Muscle of leg (tissue), 11 donors: ENCODE data around the gene CIP2A. TPM values are rescaled to one million over a fixed set of nuclear protein-coding genes. Genes with fewer than 3 reads are reported as not detected.
A peak's percentile ranks its signal among the peaks of the same experiment; 100 is the strongest.

Source experiments
- DNase-seq: peaks from one replicate; pipeline ENCODE4 v3.0.0; 2013
- H3K27ac ChIP-seq: one replicate; pipeline ENCODE4 v1.5.1; 2013; ENCODE audit warnings: mild to moderate bottlenecking, low read length, control low read depth
- H3K27me3 ChIP-seq: one replicate; pipeline ENCODE4 v1.6.1; 2013; ENCODE audit warnings: low read length; ENCODE audit not compliant: control insufficient read depth, insufficient read depth
- H3K36me3 ChIP-seq: one replicate; pipeline ENCODE4 v1.6.1; 2013; ENCODE audit warnings: low read length; ENCODE audit not compliant: control insufficient read depth, insufficient read depth
- H3K4me1 ChIP-seq: one replicate; pipeline ENCODE4 v1.6.1; 2013; ENCODE audit warnings: low read length; ENCODE audit not compliant: control insufficient read depth, insufficient read depth
- H3K4me3 ChIP-seq: one replicate; pipeline ENCODE4 v1.5.1; 2013; ENCODE audit warnings: low read length, control low read depth
- H3K9me3 ChIP-seq: replicated peaks from 2 replicates; pipeline ENCODE4 v1.6.1; 2013; ENCODE audit warnings: low read depth, low read length; ENCODE audit not compliant: control insufficient read depth
- WGBS: methylation state at CpG from one replicate; pipeline ENCODE4 v1.1.5; 2013; ENCODE audit warnings: missing lambda C conversion rate; ENCODE audit not compliant: insufficient coverage; 5-methylcytosine and 5-hydroxymethylcytosine counted together
- polyA plus RNA-seq, 8 donors: library from polyadenylated mRNA; unstranded; fragments of 120-200 nt; gene quantifications; one replicate each; pipeline versions ENCODE4 v1.2.1 to v1.2.3, GENCODE V29; 2013; ENCODE audit warnings: inconsistent platforms in 1 of 8, low replicate concordance in 1 of 8; ENCODE audit not compliant: insufficient read length in 8 of 8, insufficient read depth in 1 of 8
- total RNA-seq: library from RNA; stranded (reverse); fragments of 120-200 nt; gene quantifications from one replicate; pipeline ENCODE4 v1.2.4, GENCODE V29; 2013

CIP2A gene
- total and polyA plus RNA-seq, 9 donors: 6.2 to 12.7 (median 10.0) TPM

DNA sequence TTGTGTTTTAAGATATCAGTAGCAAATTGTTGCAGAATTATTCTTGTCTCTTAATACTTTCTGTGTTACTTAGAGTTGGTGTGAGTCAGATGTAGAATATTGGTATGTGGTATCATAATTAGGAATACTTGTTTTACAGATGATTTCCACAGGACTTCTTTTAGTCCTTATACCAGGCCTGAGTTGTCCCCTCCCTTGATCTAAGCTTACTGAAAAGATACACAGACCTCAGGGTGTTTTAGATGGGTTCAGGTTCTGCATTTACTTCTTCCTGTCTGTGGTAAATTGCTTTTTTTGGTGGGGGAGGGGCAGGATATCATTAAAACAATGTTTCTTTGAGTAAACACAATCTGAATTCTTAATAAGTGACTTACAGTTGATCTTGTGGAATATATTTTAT lies 14.5 kb upstream of the CIP2A start:
- no peak for DNase-seq
- Histone ChIP-seq H3K27me3 (no peaks in the 10 kb centered on the region), H3K9me3 (no peaks in the 10 kb centered on the region), H3K36me3 (no peaks in the 10 kb centered on the region), H3K4me3 (no peak overlapping the region), H3K27ac (no peak overlapping the region), H3K4me1 (no peaks in the 10 kb centered on the region)

DNA sequence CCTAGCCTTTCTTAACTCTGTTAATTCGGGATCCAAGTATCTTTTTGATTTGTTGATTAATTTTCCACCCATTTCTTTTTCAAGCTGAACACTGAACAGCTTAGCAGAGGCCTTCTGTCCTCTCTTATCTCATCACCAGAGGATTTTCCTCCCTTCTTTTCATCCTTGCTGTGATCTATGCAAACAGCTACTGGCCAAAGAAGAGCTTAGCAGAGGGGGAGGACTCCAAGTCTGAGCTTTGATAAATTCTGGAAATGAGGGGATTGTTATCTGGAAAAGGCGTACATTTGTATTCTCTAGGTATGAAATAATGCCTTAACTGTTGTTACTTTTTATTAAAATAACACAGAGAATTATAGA lies 13.7 kb upstream of the CIP2A start:
- 100% methylated on average over 1 of the region's 2 CpGs for WGBS
- Histone ChIP-seq H3K36me3 (no peaks in the 10 kb centered on the region), H3K27me3 (no peaks in the 10 kb centered on the region), H3K4me1 (no peaks in the 10 kb centered on the region), H3K9me3 (no peaks in the 10 kb centered on the region), H3K27ac (no peak overlapping the region), H3K4me3 (no peak overlapping the region)
- DNase-seq: no peak

DNA sequence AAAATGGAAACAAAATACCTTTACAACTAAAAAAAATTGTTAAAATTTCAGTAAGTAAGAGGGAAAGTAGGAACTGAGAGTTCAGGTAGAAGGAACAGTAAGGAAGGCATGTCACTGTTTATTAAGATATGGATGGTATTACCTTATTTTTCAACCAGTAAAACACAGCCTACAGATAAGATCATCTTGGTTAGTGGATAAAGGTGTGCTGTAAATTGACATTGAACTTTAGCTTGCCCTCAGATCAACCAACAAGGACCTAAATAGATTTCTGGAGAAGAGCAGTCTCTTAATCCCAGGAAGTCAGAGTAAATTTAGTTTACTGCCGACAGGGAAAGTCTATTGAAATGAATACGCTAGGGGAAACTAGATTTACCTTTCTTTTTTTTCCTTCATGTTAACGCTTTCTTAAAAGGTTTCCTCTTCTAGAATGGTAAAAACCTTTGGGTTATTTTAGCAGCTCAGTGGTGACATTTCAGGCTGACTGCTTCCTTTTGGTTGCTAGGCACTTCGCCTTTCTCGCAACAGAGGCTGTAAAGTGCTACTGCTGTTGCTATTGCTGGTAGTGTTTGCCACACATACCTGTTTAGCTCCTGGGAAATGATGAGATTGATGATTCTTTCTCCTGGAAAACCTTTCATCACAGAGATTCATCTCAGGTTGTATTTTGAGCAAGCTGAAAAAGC lies 13.2 kb upstream of the CIP2A start:
- WGBS: no CpG with 5 or more reads among the region's 5 CpGs
- H3K36me3 ChIP-seq: no peaks in the 10 kb centered on the region
- no peak overlapping the region for H3K4me3 ChIP-seq
- H3K27me3 ChIP-seq: no peaks in the 10 kb centered on the region
- H3K4me1 ChIP-seq: no peaks in the 10 kb centered on the region
- no peak overlapping the region for H3K27ac ChIP-seq
- DNase-seq: peak; percentile 17
- no peaks in the 10 kb centered on the region for H3K9me3 ChIP-seq

DNA sequence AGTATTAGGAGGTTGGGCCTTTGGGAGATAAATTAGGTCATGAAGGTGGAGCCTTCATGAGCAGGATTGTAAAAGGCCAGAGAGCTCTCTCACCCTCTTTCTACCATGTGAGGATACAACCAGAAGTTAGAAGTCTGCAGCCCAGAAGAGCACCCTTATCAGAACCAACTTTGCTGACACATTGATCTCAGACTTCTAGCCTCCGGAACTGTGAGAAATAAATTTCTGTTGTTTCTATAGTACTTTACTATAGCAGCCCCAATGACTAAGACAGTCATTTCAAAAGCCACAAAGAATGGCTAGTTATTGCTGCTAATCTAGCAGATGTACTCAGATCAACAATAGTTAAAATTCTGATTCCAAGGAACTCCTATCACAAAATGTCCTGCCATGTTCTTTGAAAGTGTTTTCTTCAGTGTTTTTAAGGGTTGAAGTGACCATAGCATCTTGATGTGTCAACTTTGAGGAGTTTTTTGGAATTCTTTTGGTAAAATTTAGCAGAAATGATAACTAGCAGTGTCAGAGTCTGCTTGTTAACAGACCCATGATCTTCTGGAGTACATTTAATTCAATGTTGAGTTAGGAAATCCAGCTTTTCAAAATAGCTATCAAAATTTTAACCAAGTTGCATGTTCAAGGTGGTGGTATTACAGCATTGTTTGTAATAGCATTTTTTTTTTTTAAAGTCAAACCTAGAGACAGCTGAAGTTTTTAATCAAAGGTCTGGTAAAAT lies 10.6 kb upstream of the CIP2A start:
- Histone ChIP-seq H3K27me3 (no peaks in the 10 kb centered on the region), H3K36me3 (no peaks in the 10 kb centered on the region), H3K9me3 (no peaks in the 10 kb centered on the region), H3K4me3 (no peak overlapping the region), H3K4me1 (no peaks in the 10 kb centered on the region), H3K27ac (no peak overlapping the region)
- no peak for DNase-seq
- no CpG with 5 or more reads among the region's 1 CpG for WGBS

DNA sequence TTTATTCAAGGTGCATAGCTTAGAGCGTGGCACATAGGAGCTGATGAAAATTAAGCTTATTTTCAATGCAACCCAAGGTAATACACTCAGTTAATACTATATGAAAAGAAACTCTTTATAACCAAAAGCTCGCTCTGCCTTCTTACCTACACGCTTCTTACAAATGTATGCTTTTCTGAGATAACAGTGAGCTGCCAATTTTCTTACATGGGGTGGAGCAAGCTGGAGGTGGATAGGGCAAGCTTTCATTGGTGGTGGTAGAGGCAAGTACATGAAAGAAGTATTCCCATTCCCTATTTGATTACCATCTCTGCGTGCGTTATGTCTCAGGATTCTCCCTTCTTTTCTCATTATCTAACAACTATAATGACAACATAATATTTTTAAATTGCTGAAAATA lies 9.1 kb upstream of the CIP2A start:
- Histone ChIP-seq H3K36me3 (no peaks in the 10 kb centered on the region), H3K9me3 (no peaks in the 10 kb centered on the region), H3K4me1 (no peaks in the 10 kb centered on the region), H3K4me3 (no peak overlapping the region), H3K27me3 (no peaks in the 10 kb centered on the region), H3K27ac (no peak overlapping the region)
- WGBS: no CpG with 5 or more reads among the region's 5 CpGs
- no peak for DNase-seq

DNA sequence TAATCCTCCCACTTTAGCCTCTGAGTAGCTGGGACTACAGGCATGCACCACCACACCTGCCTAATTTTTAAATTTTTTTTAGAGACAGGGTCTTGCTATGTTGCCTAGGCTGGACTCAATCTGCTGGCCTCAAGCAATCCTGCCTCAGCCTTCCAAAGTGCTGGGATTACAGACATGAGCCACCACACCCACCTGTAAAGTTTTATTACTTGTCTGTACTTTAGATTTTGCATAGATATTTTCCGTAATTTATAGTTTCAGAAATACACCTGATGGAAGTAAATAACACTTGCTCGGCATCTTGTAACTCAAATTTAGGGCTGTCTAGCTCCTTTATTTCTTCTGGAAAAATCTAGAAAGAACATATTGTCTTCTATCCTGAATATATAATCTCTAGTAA lies 6.1 kb upstream of the CIP2A start:
- Histone ChIP-seq H3K27ac (no peak overlapping the region), H3K27me3 (no peaks in the 10 kb centered on the region), H3K4me1 (peaks cover 3% of the 10 kb centered on the region), H3K4me3 (no peak overlapping the region), H3K36me3 (no peaks in the 10 kb centered on the region), H3K9me3 (no peaks in the 10 kb centered on the region)
- DNase-seq: no peak
- WGBS: no CpG with 5 or more reads among the region's 2 CpGs

DNA sequence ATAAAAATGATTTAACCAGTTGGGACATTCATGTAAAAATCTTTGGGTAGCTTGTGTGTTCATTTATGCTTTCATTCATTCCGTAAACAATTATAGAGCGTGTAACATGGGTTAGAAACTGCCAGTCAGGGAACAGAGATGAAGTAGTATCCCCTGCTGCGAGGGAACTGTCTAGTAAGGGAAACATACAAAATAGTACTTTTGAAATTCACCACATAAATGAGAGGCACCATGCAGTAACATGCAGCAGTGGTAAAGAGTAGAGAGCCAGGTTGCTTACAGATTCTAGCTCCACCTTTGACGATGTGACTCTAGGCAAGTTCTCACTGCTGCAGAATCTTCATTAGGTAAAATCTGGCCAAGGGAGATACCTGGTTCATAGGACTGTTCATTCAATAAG lies 1.2 kb upstream of the CIP2A start:
- no peak overlapping the region for H3K27ac ChIP-seq
- H3K36me3 ChIP-seq: no peaks in the 10 kb centered on the region
- H3K27me3 ChIP-seq: no peaks in the 10 kb centered on the region
- no CpG with 5 or more reads among the region's 4 CpGs for WGBS
- H3K4me3 ChIP-seq: peak overlapping the region; percentile 88
- peaks cover 6% of the 10 kb centered on the region for H3K4me1 ChIP-seq
- DNase-seq: peak; percentile 11
- H3K9me3 ChIP-seq: no peaks in the 10 kb centered on the region

DNA sequence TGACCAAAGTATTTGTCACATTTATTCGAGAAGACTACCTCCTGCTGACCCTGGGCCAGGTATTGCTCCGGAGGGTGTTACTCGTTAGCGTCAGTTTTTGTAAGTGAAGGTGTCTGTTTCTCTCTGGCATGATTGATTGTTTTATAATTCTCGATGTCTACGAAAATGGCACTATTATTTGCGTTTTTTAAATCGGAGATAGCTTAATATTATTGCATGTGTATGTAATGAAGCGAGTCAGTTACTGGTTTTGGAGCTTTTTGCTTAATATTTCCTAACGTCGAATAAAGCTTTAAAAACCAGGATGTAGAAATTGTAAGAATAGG lies 723 bp upstream of the CIP2A start:
- H3K36me3 ChIP-seq: no peaks in the 10 kb centered on the region
- no peak for DNase-seq
- H3K27me3 ChIP-seq: no peaks in the 10 kb centered on the region
- peak overlapping the region; percentile 99 for H3K27ac ChIP-seq
- H3K4me1 ChIP-seq: peaks cover 6% of the 10 kb centered on the region
- no peaks in the 10 kb centered on the region for H3K9me3 ChIP-seq
- WGBS: 0% methylated on average over 5 of the region's 11 CpGs
- peak overlapping the region; percentile 88 for H3K4me3 ChIP-seq

DNA sequence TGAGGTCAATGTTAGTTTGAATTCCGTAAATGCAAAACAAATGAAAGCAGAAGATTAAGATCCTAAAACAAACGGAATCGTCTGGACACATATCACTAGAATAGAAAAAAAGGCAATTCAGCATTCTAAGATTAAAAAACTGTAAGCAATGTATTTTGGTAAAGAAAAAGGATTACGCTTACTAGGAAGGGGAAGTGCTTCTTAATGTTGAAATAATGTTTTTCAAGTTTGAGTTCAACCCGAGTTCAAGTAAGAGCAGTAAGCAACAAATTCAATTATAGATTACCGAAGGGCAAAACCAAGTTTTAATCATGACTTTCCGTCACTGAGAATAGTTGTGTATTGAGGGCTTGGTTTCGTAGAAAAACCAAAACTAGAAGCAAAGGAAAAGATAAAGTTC lies 637 bp downstream of the CIP2A start:
- peak; percentile 21 for DNase-seq
- Histone ChIP-seq H3K4me3 (peak overlapping the region; percentile 88), H3K27me3 (no peaks in the 10 kb centered on the region), H3K27ac (peak overlapping the region; percentile 99), H3K36me3 (no peaks in the 10 kb centered on the region), H3K4me1 (peaks cover 6% of the 10 kb centered on the region), H3K9me3 (no peaks in the 10 kb centered on the region)
- no CpG with 5 or more reads among the region's 8 CpGs for WGBS

DNA sequence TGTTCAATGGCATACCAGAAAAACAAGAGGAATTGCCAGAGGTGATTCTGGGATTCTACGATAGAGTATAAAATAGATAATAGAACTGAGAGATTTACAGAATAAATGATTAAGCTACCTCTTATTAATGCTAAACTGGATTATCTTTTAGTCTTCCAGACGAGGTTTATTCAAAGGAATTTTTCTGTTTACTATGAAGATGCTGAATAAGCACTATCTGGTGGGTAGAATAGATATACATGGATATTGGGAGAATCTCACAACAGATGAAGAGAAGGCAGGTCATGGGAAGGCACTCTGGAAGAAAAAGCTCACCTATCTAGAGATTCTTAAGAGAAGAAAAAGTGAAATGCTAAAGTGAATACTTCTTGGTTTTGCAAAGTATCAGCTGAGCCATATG lies 11.2 kb downstream of the CIP2A start:
- no peak overlapping the region for H3K27ac ChIP-seq

DNA sequence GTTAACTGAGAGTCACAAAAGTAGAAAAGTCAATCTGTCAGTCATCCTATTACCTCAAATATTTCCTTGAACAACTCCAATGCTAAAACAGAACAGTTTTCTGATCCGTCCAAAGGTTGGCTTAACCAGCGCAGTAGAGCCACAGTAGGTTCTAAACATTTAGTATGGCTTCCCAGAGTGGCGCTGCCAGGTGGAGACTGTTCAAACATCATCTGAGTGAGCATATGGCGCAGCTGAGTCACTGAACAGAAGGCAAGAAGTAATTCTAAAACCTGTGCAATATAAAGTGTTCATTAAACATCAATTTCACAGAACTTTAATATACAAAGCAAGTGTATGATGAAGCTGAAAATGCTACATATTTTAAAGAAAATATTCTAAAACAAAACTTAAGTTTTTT lies 19.9 kb downstream of the CIP2A start:
- H3K36me3 ChIP-seq: peaks cover 3% of the 10 kb centered on the region
- no peak overlapping the region for H3K27ac ChIP-seq
- H3K4me1 ChIP-seq: no peaks in the 10 kb centered on the region
- no peaks in the 10 kb centered on the region for H3K9me3 ChIP-seq
- no peak for DNase-seq
- no peak overlapping the region for H3K4me3 ChIP-seq
- no peaks in the 10 kb centered on the region for H3K27me3 ChIP-seq
- 100% methylated on average over 2 of the region's 4 CpGs for WGBS

More for the DNA sequence above, 11.2 kb downstream of the CIP2A start:
- Histone ChIP-seq H3K4me3 (no peak overlapping the region), H3K9me3 (no peaks in the 10 kb centered on the region), H3K4me1 (no peaks in the 10 kb centered on the region), H3K27me3 (no peaks in the 10 kb centered on the region), H3K36me3 (peaks cover 8% of the 10 kb centered on the region)
- no peak for DNase-seq
- no CpG with 5 or more reads among the region's 2 CpGs for WGBS
